H9 (cell line): ENCODE measurements around the gene ZFP62. TPM values are rescaled to one million over a fixed set of nuclear protein-coding genes. Genes with fewer than 3 reads are reported as not detected.

ENCODE experiments used
- DNase-seq: peaks from one replicate; pipeline ENCODE4 v3.0.0-alpha.2; 2017
- H2AFZ ChIP-seq: one replicate; pipeline ENCODE4 v1.6.1; 2013; ENCODE audit warnings: mild to moderate bottlenecking, low read length, control low read depth, moderate library complexity
- H2AK5ac ChIP-seq: 2 replicates; pipeline ENCODE4 v1.6.1; 2013; ENCODE audit warnings: low read length, control low read depth, mixed read lengths; ENCODE audit not compliant: insufficient read length
- H2BK120ac ChIP-seq: one replicate; pipeline ENCODE4 v1.6.1; 2013; ENCODE audit warnings: low read depth, mild to moderate bottlenecking, low read length, control low read depth, inconsistent platforms; ENCODE audit not compliant: poor library complexity, severe bottlenecking
- H2BK12ac ChIP-seq: 2 replicates; pipeline ENCODE4 v1.6.1; 2013; ENCODE audit warnings: low read length, control low read depth, mixed read lengths, low read depth; ENCODE audit not compliant: insufficient read length
- H2BK15ac ChIP-seq: 2 replicates; pipeline ENCODE4 v1.6.1; 2013; ENCODE audit warnings: low read depth, low read length, control low read depth
- H2BK20ac ChIP-seq: one replicate; pipeline ENCODE4 v1.6.1; 2013; ENCODE audit warnings: low read depth, mild to moderate bottlenecking, low read length, control low read depth, inconsistent platforms; ENCODE audit not compliant: poor library complexity, severe bottlenecking
- H2BK5ac ChIP-seq: 2 replicates; pipeline ENCODE4 v1.6.1; 2013; ENCODE audit warnings: low read length, control low read depth, mixed read lengths; ENCODE audit not compliant: insufficient read length
- H3K14ac ChIP-seq: 2 replicates; pipeline ENCODE4 v1.6.1; 2013; ENCODE audit warnings: low read length, control low read depth; ENCODE audit not compliant: insufficient read depth
- H3K18ac ChIP-seq: 2 replicates; pipeline ENCODE4 v1.6.1; 2013; ENCODE audit warnings: low read depth, mild to moderate bottlenecking, mixed read lengths, low read length, control low read depth; ENCODE audit not compliant: insufficient read length
- H3K23ac ChIP-seq: 2 replicates; pipeline ENCODE4 v1.6.1; 2013; ENCODE audit warnings: low read length, control low read depth, mixed read lengths, low read depth; ENCODE audit not compliant: insufficient read length
- H3K23me2 ChIP-seq: 2 replicates; pipeline ENCODE4 v1.6.1; 2013; ENCODE audit warnings: low read depth, mild to moderate bottlenecking, mixed read lengths, low read length, control low read depth; ENCODE audit not compliant: insufficient read length, poor library complexity, severe bottlenecking
- H3K27ac ChIP-seq: 2 replicates; pipeline ENCODE4 v1.5.1; 2013; ENCODE audit warnings: low read length, control low read depth, mixed read lengths, low read depth; ENCODE audit not compliant: insufficient read length
- H3K27me3 ChIP-seq: 2 replicates; pipeline ENCODE4 v1.6.1; 2013; ENCODE audit warnings: low read length, control low read depth, inconsistent platforms; ENCODE audit not compliant: insufficient read depth
- H3K4ac ChIP-seq: 2 replicates; pipeline ENCODE4 v1.6.1; 2013; ENCODE audit warnings: low read depth, mild to moderate bottlenecking, control low read depth, inconsistent platforms, low read length, moderate library complexity
- H3K4me1 ChIP-seq: 2 replicates; pipeline ENCODE4 v1.6.1; 2013; ENCODE audit warnings: low read length, control low read depth, inconsistent platforms; ENCODE audit not compliant: insufficient read depth
- H3K4me2 ChIP-seq: 2 replicates; pipeline ENCODE4 v1.6.1; 2013; ENCODE audit warnings: low read length, control low read depth, mixed read lengths; ENCODE audit not compliant: insufficient read length, insufficient read depth
- H3K56ac ChIP-seq: 2 replicates; pipeline ENCODE4 v1.6.1; 2013; ENCODE audit warnings: low read depth, mild to moderate bottlenecking, mixed read lengths, low read length, control low read depth; ENCODE audit not compliant: insufficient read length
- H3K79me1 ChIP-seq: 2 replicates; pipeline ENCODE4 v1.6.1; 2013; ENCODE audit warnings: low read depth, mild to moderate bottlenecking, moderate library complexity, low read length, control low read depth, inconsistent platforms; ENCODE audit not compliant: insufficient read depth, poor library complexity, severe bottlenecking
- H3K79me2 ChIP-seq: 2 replicates; pipeline ENCODE4 v1.6.1; 2013; ENCODE audit warnings: low read length, control low read depth, inconsistent platforms; ENCODE audit not compliant: insufficient read depth
- H3K9ac ChIP-seq: 2 replicates; pipeline ENCODE4 v1.6.1; 2013; ENCODE audit warnings: low read length, control low read depth, mixed read lengths; ENCODE audit not compliant: insufficient read length; ENCODE audit errors: extremely low read depth
- H3K9me3 ChIP-seq: one replicate; pipeline ENCODE4 v1.6.1; 2013; ENCODE audit warnings: low read depth, low read length, inconsistent platforms; ENCODE audit not compliant: control insufficient read depth
- H3T11ph ChIP-seq: one replicate; pipeline ENCODE4 v1.6.1; 2013; ENCODE audit warnings: mild to moderate bottlenecking, low read length, control low read depth, inconsistent platforms
- H4K20me1 ChIP-seq: one replicate; pipeline ENCODE4 v1.6.1; 2013; ENCODE audit not compliant: control insufficient read depth, insufficient read length, insufficient read depth
- H4K5ac ChIP-seq: 2 replicates; pipeline ENCODE4 v1.6.1; 2013; ENCODE audit warnings: low read depth, mild to moderate bottlenecking, mixed read lengths, low read length, control low read depth; ENCODE audit not compliant: insufficient read length
- H4K8ac ChIP-seq: replicated peaks from 2 replicates; pipeline ENCODE4 v1.6.1; 2013; ENCODE audit warnings: low read length, control low read depth, mixed read lengths, low read depth; ENCODE audit not compliant: insufficient read length
- H4K91ac ChIP-seq: 2 replicates; pipeline ENCODE4 v1.6.1; 2013; ENCODE audit warnings: low read depth, mild to moderate bottlenecking, moderate library complexity, mixed read lengths, low read length, control low read depth; ENCODE audit not compliant: insufficient read length
- H3K27ac Mint-ChIP-seq, 3 experiments: 2 replicates in 2 of 3; 3 replicates in 1 of 3; pipeline ENCODE4 v1.8.0; 2020 to 2021; ENCODE audit warnings: mixed read lengths in 3 of 3, mild to moderate bottlenecking in 1 of 3, moderate library complexity in 1 of 3
- H3K27me3 Mint-ChIP-seq: 2 replicates; pipeline ENCODE4 v1.8.0; 2021; ENCODE audit warnings: low read depth, mild to moderate bottlenecking, moderate library complexity, mixed read lengths
- H3K36me3 Mint-ChIP-seq, 3 experiments: 2 replicates in 2 of 3; 3 replicates in 1 of 3; pipeline ENCODE4 v1.8.0; 2020 to 2021; ENCODE audit warnings: low read depth in 3 of 3, mixed read lengths in 3 of 3; ENCODE audit not compliant: insufficient read depth in 1 of 3
- H3K4me1 Mint-ChIP-seq, 2 experiments: 2 replicates each; pipeline ENCODE4 v1.8.0; 2020; ENCODE audit warnings: mixed read lengths in 2 of 2
- H3K4me3 Mint-ChIP-seq, 2 experiments: 2 replicates in 1 of 2; 3 replicates in 1 of 2; pipeline ENCODE4 v1.8.0; 2020 to 2021; ENCODE audit warnings: mild to moderate bottlenecking in 2 of 2, mixed read lengths in 2 of 2, moderate library complexity in 1 of 2
- H3K9me3 Mint-ChIP-seq, 2 experiments: 2 replicates in 1 of 2; 3 replicates in 1 of 2; pipeline ENCODE4 v1.8.0; 2020; ENCODE audit warnings: mild to moderate bottlenecking in 2 of 2, mixed read lengths in 2 of 2, moderate library complexity in 1 of 2
- WGBS: extraction: QIAGEN DNeasy Blood & Tissue Kit; methylation state at CpG from one replicate; pipeline ENCODE4 v1.1.7; 2013; ENCODE audit warnings: missing lambda C conversion rate, low lambda C conversion rate, mixed read lengths; ENCODE audit not compliant: insufficient read length; ENCODE audit errors: extremely low coverage; 5-methylcytosine and 5-hydroxymethylcytosine counted together
- total RNA-seq: library from RNA; stranded (reverse); gene quantifications from 2 replicates; pipeline ENCODE4 v1.2.1, GENCODE V29; 2021
- TF ChIP-seq, protein P1 (sequence below): fragments of 200-600 bp; sonication (generic); conservative IDR thresholded peaks from 3 replicates; pipeline ENCODE4 v1.8.0; 2021; ENCODE audit warnings: antibody characterized with exemption, mild to moderate bottlenecking

Gene ZFP62
- total RNA-seq, 1 experiment from 2014 or later: 16.2 TPM

DNA sequence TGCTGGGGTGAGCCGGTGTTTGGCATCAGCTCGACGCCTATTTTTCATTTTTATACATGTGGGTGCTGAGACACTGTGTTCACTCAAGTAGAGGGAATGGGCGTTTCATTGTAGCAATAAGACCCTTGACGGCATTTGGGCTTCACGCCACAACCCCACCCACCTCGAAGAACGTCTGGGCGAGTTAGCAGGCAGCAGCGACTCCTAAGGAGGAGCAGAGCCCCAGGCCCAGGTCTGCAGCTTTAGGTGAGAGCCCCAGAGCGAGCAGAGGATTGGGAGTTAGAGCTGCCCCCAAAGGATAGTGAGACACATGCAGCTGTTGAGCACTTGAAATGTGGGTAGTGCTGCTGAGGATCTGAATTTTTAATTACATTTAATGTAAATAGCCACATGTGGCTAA, 1.6 kb upstream of the ZFP62 start:
- no peak overlapping the region for H2AK5ac ChIP-seq
- TF ChIP-seq, protein P1, sequence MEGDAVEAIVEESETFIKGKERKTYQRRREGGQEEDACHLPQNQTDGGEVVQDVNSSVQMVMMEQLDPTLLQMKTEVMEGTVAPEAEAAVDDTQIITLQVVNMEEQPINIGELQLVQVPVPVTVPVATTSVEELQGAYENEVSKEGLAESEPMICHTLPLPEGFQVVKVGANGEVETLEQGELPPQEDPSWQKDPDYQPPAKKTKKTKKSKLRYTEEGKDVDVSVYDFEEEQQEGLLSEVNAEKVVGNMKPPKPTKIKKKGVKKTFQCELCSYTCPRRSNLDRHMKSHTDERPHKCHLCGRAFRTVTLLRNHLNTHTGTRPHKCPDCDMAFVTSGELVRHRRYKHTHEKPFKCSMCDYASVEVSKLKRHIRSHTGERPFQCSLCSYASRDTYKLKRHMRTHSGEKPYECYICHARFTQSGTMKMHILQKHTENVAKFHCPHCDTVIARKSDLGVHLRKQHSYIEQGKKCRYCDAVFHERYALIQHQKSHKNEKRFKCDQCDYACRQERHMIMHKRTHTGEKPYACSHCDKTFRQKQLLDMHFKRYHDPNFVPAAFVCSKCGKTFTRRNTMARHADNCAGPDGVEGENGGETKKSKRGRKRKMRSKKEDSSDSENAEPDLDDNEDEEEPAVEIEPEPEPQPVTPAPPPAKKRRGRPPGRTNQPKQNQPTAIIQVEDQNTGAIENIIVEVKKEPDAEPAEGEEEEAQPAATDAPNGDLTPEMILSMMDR: peak; percentile 22; the same call in 2 of the 3 replicates
- no peaks in the 10 kb centered on the region for H3K4me1 ChIP-seq
- no CpG with 5 or more reads among the region's 11 CpGs for WGBS
- peak overlapping the region; percentile 32 to 69; a peak in 3 of 5 replicates for H3K4me3 Mint-ChIP-seq
- H2AFZ ChIP-seq: no peak overlapping the region
- no peak overlapping the region for H2BK15ac ChIP-seq
- peak; percentile 78 for DNase-seq
- no peak overlapping the region for H3K27ac ChIP-seq
- no peak overlapping the region for H4K91ac ChIP-seq
- H3K4ac ChIP-seq: no peak overlapping the region
- no peak overlapping the region for H3K14ac ChIP-seq
- no peak overlapping the region for H4K5ac ChIP-seq
- H3K27me3 ChIP-seq: no peaks in the 10 kb centered on the region
- peaks cover 6% of the 10 kb centered on the region for H3K79me1 ChIP-seq
- no peak overlapping the region for H3K18ac ChIP-seq
- peaks cover 3% of the 10 kb centered on the region; the same call in 1 of the 2 replicates for H3K79me2 ChIP-seq
- H3K9me3 Mint-ChIP-seq: no peaks in the 10 kb centered on the region
- H2BK20ac ChIP-seq: no peak overlapping the region
- 0 out of 7 replicates have a peak overlapping the region, but pooled peaks of 1 of the 3 experiments have one; percentile 83 for H3K27ac Mint-ChIP-seq
- H2BK5ac ChIP-seq: no peak overlapping the region
- H3K36me3 Mint-ChIP-seq: peaks cover 9 to 14% (median 11%) of the 10 kb centered on the region in 3 experiments; a peak in 6 of 7 replicates
- H2BK120ac ChIP-seq: no peak overlapping the region
- H3K9me3 ChIP-seq: no peaks in the 10 kb centered on the region
- H4K20me1 ChIP-seq: no peaks in the 10 kb centered on the region
- H3T11ph ChIP-seq: no peak overlapping the region
- H2BK12ac ChIP-seq: no peak overlapping the region
- no peak overlapping the region for H3K4me2 ChIP-seq
- peaks cover 2% of the 10 kb centered on the region for H3K23me2 ChIP-seq
- peaks cover 13 to 14% of the 10 kb centered on the region in 2 experiments for H3K4me1 Mint-ChIP-seq
- no peaks in the 10 kb centered on the region; the same call in 1 of the 2 replicates for H3K27me3 Mint-ChIP-seq
- H3K23ac ChIP-seq: no peak overlapping the region
- no peak overlapping the region for H3K9ac ChIP-seq
- no peak overlapping the region for H4K8ac ChIP-seq
- H3K56ac ChIP-seq: no peak overlapping the region
